Endothelial cell of umbilical vein (primary cell): ENCODE data around the gene RASGRF1.

Source experiments
- EZH2 ChIP-seq: IDR thresholded peaks from 2 replicates; pipeline ENCODE4 v1.6.1; 2012; ENCODE audit warnings: borderline replicate concordance, low read depth, mild to moderate bottlenecking, moderate library complexity, low read length, inconsistent platforms; ENCODE audit not compliant: severe bottlenecking
- MYC ChIP-seq: IDR thresholded peaks from one replicate; pipeline ENCODE4 v1.6.1; 2011; ENCODE audit warnings: mild to moderate bottlenecking, low read depth, low read length
- POLR2A ChIP-seq: IDR thresholded peaks from 2 replicates; pipeline ENCODE4 v1.6.1; 2012; ENCODE audit warnings: low read depth, mild to moderate bottlenecking, control low read depth, low read length
- TF ChIP-seq, protein P1 (sequence below), 2 donors: IDR thresholded peaks; 1 replicate in 1 of 2; 2 replicates in 1 of 2; pipeline ENCODE4 v1.5.1; 2011; ENCODE audit warnings: low read length in 2 of 2, mild to moderate bottlenecking in 2 of 2, moderate library complexity in 2 of 2, control low read depth in 1 of 2, inconsistent platforms in 1 of 2, low read depth in 1 of 2; ENCODE audit not compliant: insufficient read depth in 1 of 2; ENCODE audit errors: extremely low read depth in 1 of 2
- TF ChIP-seq, protein P2 (sequence below): IDR thresholded peaks from 2 replicates; pipeline ENCODE4 v1.6.1; 2011; ENCODE audit not compliant: insufficient read depth, insufficient read length

DNA sequence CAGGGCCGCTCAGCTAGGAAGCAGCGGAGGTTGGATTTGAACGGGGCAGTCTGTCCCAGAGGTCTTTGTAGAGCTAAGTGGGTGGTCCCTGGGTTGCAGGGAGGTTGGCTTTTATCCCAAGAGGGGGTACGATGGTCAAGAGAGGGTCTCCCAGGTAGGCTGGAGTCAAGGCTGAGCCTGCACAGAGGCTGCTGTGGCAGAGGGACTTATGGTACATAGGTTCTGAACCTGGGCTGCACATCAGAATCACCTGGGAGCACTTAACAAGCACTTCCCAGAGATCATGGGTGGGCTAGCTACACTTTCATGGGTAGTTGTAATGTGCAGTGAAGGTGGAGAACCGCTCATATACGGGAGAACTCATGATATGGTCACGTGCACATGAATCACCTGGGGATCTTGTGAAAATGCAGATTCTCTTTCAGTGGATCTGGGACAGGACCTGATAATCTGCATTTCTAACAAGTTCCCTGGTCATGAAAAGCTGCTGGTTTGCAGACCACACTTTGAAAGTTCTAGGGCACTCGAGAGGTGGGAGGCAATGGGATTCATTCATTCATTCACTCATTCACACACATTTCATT, 2.9 kb upstream of the RASGRF1 start:
- TF ChIP-seq, protein P1, sequence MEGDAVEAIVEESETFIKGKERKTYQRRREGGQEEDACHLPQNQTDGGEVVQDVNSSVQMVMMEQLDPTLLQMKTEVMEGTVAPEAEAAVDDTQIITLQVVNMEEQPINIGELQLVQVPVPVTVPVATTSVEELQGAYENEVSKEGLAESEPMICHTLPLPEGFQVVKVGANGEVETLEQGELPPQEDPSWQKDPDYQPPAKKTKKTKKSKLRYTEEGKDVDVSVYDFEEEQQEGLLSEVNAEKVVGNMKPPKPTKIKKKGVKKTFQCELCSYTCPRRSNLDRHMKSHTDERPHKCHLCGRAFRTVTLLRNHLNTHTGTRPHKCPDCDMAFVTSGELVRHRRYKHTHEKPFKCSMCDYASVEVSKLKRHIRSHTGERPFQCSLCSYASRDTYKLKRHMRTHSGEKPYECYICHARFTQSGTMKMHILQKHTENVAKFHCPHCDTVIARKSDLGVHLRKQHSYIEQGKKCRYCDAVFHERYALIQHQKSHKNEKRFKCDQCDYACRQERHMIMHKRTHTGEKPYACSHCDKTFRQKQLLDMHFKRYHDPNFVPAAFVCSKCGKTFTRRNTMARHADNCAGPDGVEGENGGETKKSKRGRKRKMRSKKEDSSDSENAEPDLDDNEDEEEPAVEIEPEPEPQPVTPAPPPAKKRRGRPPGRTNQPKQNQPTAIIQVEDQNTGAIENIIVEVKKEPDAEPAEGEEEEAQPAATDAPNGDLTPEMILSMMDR (IDR thresholded peaks at IDR 0.05; ENCODE audit: extremely low read depth in 1 of 2, insufficient read depth in 1 of 2, low read depth in 1 of 2, low read length in 2 of 2): no peak
- TF ChIP-seq, protein P2, sequence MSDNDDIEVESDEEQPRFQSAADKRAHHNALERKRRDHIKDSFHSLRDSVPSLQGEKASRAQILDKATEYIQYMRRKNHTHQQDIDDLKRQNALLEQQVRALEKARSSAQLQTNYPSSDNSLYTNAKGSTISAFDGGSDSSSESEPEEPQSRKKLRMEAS: no peak
- TF ChIP-seq POLR2A (no peak), EZH2 (no peak), MYC (no peak)
